SK-N-SH (cell line): ENCODE data around the gene DZIP1L. TPM values are rescaled to one million over a fixed set of nuclear protein-coding genes. Genes with fewer than 3 reads are reported as not detected.

Experiments
- CTCF ChIA-PET: fragments of 300-600, 350-600 bp; formaldehyde crosslinking; extraction: SDS; loops from one replicate; lab custom pipeline; 2021; lab: Yijun Ruan, JAX
- POLR2A ChIA-PET: fragments of 350-600 bp; sonication (Branson Sonifier 250); formaldehyde crosslinking; extraction: SDS; loops from one replicate; lab custom pipeline; 2020; ENCODE audit warnings: antibody characterized with exemption, inconsistent platforms; lab: Yijun Ruan, JAX
- DNase-seq: peaks from one replicate; pipeline ENCODE4 v3.0.0; 2012
- H2AFZ ChIP-seq: fragments of 200-600 bp; sonication (generic); 2 replicates; pipeline ENCODE4 v1.8.1; 2016; ENCODE audit warnings: antibody characterized with exemption, mild to moderate bottlenecking, low read depth
- H3F3A ChIP-seq: fragments of 200-600 bp; sonication (generic); replicated peaks from 2 replicates; pipeline ENCODE3; 2016; ENCODE audit warnings: antibody characterized with exemption, mild to moderate bottlenecking; ENCODE audit not compliant: insufficient read depth
- H3K27ac ChIP-seq, 2 experiments: fragments of 200-500 bp in 1 of 2; fragments of 200-600 bp in 1 of 2; sonication (Bioruptor generic) in 1 of 2; sonication (generic), shearing (Covaris generic) in 1 of 2; 2 replicates each; pipeline versions ENCODE4 v1.5.1 to v1.6.1; 2014 to 2016; ENCODE audit warnings: low read depth in 2 of 2, inconsistent platforms in 1 of 2, low read length in 1 of 2, mild to moderate bottlenecking in 1 of 2, mixed read lengths in 1 of 2
- H3K27me3 ChIP-seq: fragments of 200-600 bp; sonication (generic), shearing (Covaris generic); 2 replicates; pipeline ENCODE4 v1.6.1; 2016; ENCODE audit warnings: mixed run types; ENCODE audit not compliant: insufficient read depth
- H3K36me3 ChIP-seq, 2 experiments: fragments of 200-500 bp in 1 of 2; fragments of 200-600 bp in 1 of 2; sonication (Bioruptor generic) in 1 of 2; sonication (generic) in 1 of 2; replicated peaks in 1 of 2; 2 replicates each; pipeline versions ENCODE3 to v1.5.1; 2014 to 2016; ENCODE audit warnings: low read length in 1 of 2, mild to moderate bottlenecking in 1 of 2; ENCODE audit not compliant: insufficient read depth in 2 of 2, control insufficient read depth in 1 of 2
- H3K4me1 ChIP-seq, 2 experiments: fragments of 200-500 bp in 1 of 2; fragments of 200-600 bp in 1 of 2; sonication (Bioruptor generic) in 1 of 2; sonication (generic), shearing (Covaris generic) in 1 of 2; 2 replicates each; pipeline versions ENCODE4 v1.5.1 to v1.6.1; 2014 to 2016; ENCODE audit warnings: low read depth in 1 of 2, low read length in 1 of 2, mixed run types in 1 of 2; ENCODE audit not compliant: insufficient read depth in 2 of 2, control insufficient read depth in 1 of 2
- H3K4me2 ChIP-seq: fragments of 200-600 bp; sonication (generic), shearing (Covaris generic); 2 replicates; pipeline ENCODE4 v1.6.1; 2017; ENCODE audit warnings: mixed run types
- H3K4me3 ChIP-seq, 2 experiments: fragments of 200-500 bp in 1 of 2; fragments of 200-600 bp in 1 of 2; sonication (Bioruptor generic) in 1 of 2; sonication (generic), shearing (Covaris generic) in 1 of 2; 2 replicates each; pipeline versions ENCODE4 v1.5.1 to v1.8.1; 2014 to 2016; ENCODE audit warnings: low read depth in 2 of 2, inconsistent platforms in 1 of 2, low read length in 1 of 2, mild to moderate bottlenecking in 1 of 2, mixed read lengths in 1 of 2, moderate library complexity in 1 of 2
- H3K79me2 ChIP-seq: fragments of 200-600 bp; sonication (generic); 2 replicates; pipeline ENCODE4 v1.8.1; 2017; ENCODE audit warnings: mild to moderate bottlenecking; ENCODE audit not compliant: insufficient read depth
- H3K9ac ChIP-seq: fragments of 200-600 bp; sonication (generic); 2 replicates; pipeline ENCODE4 v1.6.1; 2017; ENCODE audit warnings: mixed run types
- H3K9me2 ChIP-seq: fragments of 200-600 bp; sonication (generic); 2 replicates; pipeline ENCODE4 v1.6.1; 2017; ENCODE audit warnings: mixed run types
- H3K9me3 ChIP-seq: fragments of 200-600 bp; sonication (generic); 2 replicates; pipeline ENCODE4 v1.6.1; 2017; ENCODE audit warnings: mixed run types, mild to moderate bottlenecking, moderate library complexity
- H4K20me1 ChIP-seq: fragments of 200-600 bp; sonication (generic); 2 replicates; pipeline ENCODE4 v1.6.1; 2017; ENCODE audit warnings: mild to moderate bottlenecking, mixed run types; ENCODE audit not compliant: insufficient read depth
- ELF1 ChIP-seq: IDR thresholded peaks from 2 replicates; pipeline ENCODE4 v1.4.0; 2012
- FOSL2 ChIP-seq: IDR thresholded peaks from 2 replicates; pipeline ENCODE4 v1.4.0; 2012; ENCODE audit warnings: low read depth, mild to moderate bottlenecking, moderate library complexity, borderline replicate concordance
- FOXJ3 ChIP-seq: sonication (generic); formaldehyde crosslinking; IDR thresholded peaks from 2 replicates; pipeline ENCODE4 v1.5.1; 2020; ENCODE audit warnings: mild to moderate bottlenecking, missing genetic modification reagents
- FOXM1 ChIP-seq: IDR thresholded peaks from 2 replicates; pipeline ENCODE4 v1.4.0; 2012; ENCODE audit warnings: low read depth, mild to moderate bottlenecking
- GATA2 ChIP-seq: sonication (generic); formaldehyde crosslinking; IDR thresholded peaks from 2 replicates; pipeline ENCODE4 v1.5.0; 2020; ENCODE audit warnings: mild to moderate bottlenecking, missing genetic modification reagents
- MXI1 ChIP-seq: IDR thresholded peaks from 2 replicates; pipeline ENCODE4 v1.6.1; 2012; ENCODE audit warnings: mild to moderate bottlenecking, low read depth, low read length, improper control_type of control experiment
- NRF1 ChIP-seq: IDR thresholded peaks from 2 replicates; pipeline ENCODE4 v1.6.1; 2012; ENCODE audit warnings: low read depth, mild to moderate bottlenecking, low read length
- POLR2AphosphoS5 ChIP-seq: IDR thresholded peaks from 2 replicates; pipeline ENCODE4 v1.6.1; 2012; ENCODE audit warnings: low read depth, low read length
- SMC3 ChIP-seq: IDR thresholded peaks from 2 replicates; pipeline ENCODE4 v1.6.1; 2012; ENCODE audit warnings: low read depth, low read length, improper control_type of control experiment
- TAF1 ChIP-seq: IDR thresholded peaks from 2 replicates; pipeline ENCODE4 v1.6.1; 2012; ENCODE audit warnings: low read depth, mild to moderate bottlenecking, low read length, moderate library complexity, borderline replicate concordance
- TCF12 ChIP-seq: IDR thresholded peaks from 2 replicates; pipeline ENCODE4 v1.4.0; 2012
- YY1 ChIP-seq: IDR thresholded peaks from 2 replicates; pipeline ENCODE4 v1.4.0; 2012; ENCODE audit warnings: low read depth, mild to moderate bottlenecking
- WGBS: methylation state at CpG from one replicate; pipeline ENCODE4 v1.1.6; 2017; ENCODE audit warnings: low lambda C conversion rate; 5-methylcytosine and 5-hydroxymethylcytosine counted together
- polyA plus RNA-seq, 3 experiments: library from polyadenylated mRNA; depleted of rRNA; stranded (reverse); fragments of >200 nt; gene quantifications; 2 replicates each; pipeline ENCODE4 v1.2.3, GENCODE V29; 2012
- TF ChIP-seq, protein P1 (sequence below): IDR thresholded peaks from 2 replicates; pipeline ENCODE4 v1.4.0; 2012; ENCODE audit warnings: low read depth, borderline replicate concordance
- TF ChIP-seq, protein P2 (sequence below): IDR thresholded peaks from 2 replicates; pipeline ENCODE4 v1.6.1; 2012; ENCODE audit warnings: mild to moderate bottlenecking, low read depth, low read length, moderate library complexity
- TF ChIP-seq, protein P3 (sequence below): fragments of 200-600 bp; sonication (generic); IDR thresholded peaks from 2 replicates; pipeline ENCODE4 v1.6.1; 2017; ENCODE audit warnings: antibody characterized with exemption, mild to moderate bottlenecking, moderate library complexity
- TF ChIP-seq, protein P4 (sequence below): IDR thresholded peaks from 2 replicates; pipeline ENCODE4; 2012
- TF ChIP-seq, protein P5 (sequence below): fragments of 150-350 bp; IDR thresholded peaks from 2 replicates; pipeline ENCODE4 v1.6.1; 2016; ENCODE audit warnings: mild to moderate bottlenecking, low read depth, low read length

DZIP1L gene
- polyA plus RNA-seq, 1 of the 3 experiments (the other 2 are of a cell fraction), result 6.4 TPM

DNA sequence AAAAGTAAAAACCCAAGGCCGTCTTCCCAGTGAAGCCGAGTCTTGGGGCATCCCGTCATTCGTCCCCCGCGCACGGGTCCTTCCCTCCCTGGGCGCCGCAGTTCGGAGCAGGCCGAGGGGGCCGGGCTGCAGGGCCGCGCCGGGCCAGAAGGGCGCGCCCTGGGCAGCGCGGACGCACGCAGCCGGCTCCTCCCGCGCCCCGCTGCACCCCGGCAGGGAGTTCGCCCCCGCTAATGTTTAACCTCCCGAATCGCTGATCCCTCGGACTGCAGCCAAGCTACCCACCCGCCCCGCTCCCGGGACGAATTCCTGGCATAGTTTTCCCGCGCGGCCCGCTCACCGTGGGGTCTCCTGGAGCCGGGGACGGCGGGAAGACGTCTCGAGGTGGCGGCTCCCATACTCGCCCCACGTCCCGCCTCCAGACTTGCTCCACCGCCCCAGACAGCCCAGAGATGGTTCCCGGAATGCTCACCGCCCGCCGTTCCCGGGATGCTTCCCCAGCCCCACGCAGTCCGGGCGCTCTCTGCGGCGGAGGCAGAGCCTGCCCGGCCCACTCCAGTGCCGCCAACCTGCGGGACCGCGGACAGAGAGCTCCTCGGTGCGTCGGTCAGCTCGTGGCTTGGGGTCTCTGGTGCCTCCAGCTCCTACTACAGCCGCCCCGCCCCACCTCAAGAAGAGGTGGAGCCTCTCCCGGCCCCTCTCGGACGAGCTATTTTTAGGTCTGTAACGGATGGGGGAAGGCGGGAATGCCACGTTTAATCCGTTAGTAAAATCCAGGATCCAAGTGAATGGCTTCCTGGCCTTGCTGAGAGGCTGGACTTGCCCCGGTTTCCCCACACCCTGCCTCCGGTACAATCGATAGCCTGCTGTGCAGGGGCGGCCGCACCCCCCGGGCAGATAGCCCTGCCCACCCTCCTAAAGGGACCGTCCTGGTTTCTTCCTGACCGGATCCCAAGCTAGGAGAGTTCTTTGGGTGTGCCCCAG is at the start of gene DZIP1L (continued):
- TF ChIP-seq, protein P1, sequence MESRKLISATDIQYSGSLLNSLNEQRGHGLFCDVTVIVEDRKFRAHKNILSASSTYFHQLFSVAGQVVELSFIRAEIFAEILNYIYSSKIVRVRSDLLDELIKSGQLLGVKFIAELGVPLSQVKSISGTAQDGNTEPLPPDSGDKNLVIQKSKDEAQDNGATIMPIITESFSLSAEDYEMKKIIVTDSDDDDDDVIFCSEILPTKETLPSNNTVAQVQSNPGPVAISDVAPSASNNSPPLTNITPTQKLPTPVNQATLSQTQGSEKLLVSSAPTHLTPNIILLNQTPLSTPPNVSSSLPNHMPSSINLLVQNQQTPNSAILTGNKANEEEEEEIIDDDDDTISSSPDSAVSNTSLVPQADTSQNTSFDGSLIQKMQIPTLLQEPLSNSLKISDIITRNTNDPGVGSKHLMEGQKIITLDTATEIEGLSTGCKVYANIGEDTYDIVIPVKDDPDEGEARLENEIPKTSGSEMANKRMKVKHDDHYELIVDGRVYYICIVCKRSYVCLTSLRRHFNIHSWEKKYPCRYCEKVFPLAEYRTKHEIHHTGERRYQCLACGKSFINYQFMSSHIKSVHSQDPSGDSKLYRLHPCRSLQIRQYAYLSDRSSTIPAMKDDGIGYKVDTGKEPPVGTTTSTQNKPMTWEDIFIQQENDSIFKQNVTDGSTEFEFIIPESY, result no peak
- TF ChIP-seq FOXM1 (0 out of 2 replicates have a peak, but pooled peaks have one; percentile 9), TCF12 (0 out of 2 replicates have a peak, but pooled peaks have one; percentile 4), MXI1 (peak; percentile 23; the same call in 1 of the 2 replicates), FOXJ3 (CRISPR knock-in tag) (no peak), POLR2AphosphoS5 (peak; percentile 80), TAF1 (peak; percentile 47), YY1 (no peak)
- TF ChIP-seq, protein P2, sequence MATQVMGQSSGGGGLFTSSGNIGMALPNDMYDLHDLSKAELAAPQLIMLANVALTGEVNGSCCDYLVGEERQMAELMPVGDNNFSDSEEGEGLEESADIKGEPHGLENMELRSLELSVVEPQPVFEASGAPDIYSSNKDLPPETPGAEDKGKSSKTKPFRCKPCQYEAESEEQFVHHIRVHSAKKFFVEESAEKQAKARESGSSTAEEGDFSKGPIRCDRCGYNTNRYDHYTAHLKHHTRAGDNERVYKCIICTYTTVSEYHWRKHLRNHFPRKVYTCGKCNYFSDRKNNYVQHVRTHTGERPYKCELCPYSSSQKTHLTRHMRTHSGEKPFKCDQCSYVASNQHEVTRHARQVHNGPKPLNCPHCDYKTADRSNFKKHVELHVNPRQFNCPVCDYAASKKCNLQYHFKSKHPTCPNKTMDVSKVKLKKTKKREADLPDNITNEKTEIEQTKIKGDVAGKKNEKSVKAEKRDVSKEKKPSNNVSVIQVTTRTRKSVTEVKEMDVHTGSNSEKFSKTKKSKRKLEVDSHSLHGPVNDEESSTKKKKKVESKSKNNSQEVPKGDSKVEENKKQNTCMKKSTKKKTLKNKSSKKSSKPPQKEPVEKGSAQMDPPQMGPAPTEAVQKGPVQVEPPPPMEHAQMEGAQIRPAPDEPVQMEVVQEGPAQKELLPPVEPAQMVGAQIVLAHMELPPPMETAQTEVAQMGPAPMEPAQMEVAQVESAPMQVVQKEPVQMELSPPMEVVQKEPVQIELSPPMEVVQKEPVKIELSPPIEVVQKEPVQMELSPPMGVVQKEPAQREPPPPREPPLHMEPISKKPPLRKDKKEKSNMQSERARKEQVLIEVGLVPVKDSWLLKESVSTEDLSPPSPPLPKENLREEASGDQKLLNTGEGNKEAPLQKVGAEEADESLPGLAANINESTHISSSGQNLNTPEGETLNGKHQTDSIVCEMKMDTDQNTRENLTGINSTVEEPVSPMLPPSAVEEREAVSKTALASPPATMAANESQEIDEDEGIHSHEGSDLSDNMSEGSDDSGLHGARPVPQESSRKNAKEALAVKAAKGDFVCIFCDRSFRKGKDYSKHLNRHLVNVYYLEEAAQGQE, result no peak
- TF ChIP-seq, all 33 proteins: peak for 15

DNA sequence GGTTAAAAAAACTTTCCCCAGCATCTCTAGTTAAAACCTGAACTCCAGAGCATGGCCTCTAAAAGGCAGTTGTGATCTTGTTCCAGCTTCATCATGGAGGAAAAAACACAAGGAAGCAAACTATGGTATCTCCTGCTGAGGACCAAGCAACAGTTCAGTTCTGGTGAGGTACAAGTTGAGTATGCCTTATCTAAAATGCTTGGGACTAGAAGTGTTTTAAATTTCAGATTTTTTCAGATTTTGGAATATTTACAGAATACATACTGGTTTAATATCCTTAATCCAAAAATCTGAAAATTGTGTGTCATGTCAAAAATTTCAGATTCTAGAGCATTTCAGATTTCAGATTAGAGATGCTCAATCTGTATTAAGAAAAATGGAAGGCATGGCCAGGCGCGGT is 49.7 kb upstream of the DZIP1L start:
- Histone ChIP-seq H3K27ac (no peak overlapping the region), H3K27me3 (no peaks in the 10 kb centered on the region), H3F3A (no peaks in the 10 kb centered on the region), H2AFZ (no peak overlapping the region), H3K79me2 (no peaks in the 10 kb centered on the region), H3K9ac (no peak overlapping the region), H3K4me2 (no peak overlapping the region), H4K20me1 (no peaks in the 10 kb centered on the region), H3K9me2 (no peaks in the 10 kb centered on the region), H3K4me3 (no peak overlapping the region), H3K9me3 (no peaks in the 10 kb centered on the region), H3K4me1 (no peaks in the 10 kb centered on the region), H3K36me3 (peaks cover 62 to 68% of the 10 kb centered on the region in 2 experiments)
- 91% methylated on average over 2 of the region's 2 CpGs for WGBS
- ChIA-PET CTCF (no interaction called here), POLR2A (no interaction called here)
- DNase-seq, result no peak
- TF ChIP-seq, protein P3, sequence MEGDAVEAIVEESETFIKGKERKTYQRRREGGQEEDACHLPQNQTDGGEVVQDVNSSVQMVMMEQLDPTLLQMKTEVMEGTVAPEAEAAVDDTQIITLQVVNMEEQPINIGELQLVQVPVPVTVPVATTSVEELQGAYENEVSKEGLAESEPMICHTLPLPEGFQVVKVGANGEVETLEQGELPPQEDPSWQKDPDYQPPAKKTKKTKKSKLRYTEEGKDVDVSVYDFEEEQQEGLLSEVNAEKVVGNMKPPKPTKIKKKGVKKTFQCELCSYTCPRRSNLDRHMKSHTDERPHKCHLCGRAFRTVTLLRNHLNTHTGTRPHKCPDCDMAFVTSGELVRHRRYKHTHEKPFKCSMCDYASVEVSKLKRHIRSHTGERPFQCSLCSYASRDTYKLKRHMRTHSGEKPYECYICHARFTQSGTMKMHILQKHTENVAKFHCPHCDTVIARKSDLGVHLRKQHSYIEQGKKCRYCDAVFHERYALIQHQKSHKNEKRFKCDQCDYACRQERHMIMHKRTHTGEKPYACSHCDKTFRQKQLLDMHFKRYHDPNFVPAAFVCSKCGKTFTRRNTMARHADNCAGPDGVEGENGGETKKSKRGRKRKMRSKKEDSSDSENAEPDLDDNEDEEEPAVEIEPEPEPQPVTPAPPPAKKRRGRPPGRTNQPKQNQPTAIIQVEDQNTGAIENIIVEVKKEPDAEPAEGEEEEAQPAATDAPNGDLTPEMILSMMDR, result no peak
- TF ChIP-seq ELF1 (no peak), FOSL2 (no peak), GATA2 (CRISPR knock-in tag) (no peak), SMC3 (no peak), POLR2AphosphoS5 (no peak), NRF1 (no peak), YY1 (no peak)
- TF ChIP-seq, protein P4, sequence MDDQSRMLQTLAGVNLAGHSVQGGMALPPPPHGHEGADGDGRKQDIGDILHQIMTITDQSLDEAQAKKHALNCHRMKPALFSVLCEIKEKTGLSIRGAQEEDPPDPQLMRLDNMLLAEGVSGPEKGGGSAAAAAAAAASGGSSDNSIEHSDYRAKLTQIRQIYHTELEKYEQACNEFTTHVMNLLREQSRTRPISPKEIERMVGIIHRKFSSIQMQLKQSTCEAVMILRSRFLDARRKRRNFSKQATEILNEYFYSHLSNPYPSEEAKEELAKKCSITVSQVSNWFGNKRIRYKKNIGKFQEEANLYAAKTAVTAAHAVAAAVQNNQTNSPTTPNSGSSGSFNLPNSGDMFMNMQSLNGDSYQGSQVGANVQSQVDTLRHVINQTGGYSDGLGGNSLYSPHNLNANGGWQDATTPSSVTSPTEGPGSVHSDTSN, result no peak
- TF ChIP-seq, protein P5, sequence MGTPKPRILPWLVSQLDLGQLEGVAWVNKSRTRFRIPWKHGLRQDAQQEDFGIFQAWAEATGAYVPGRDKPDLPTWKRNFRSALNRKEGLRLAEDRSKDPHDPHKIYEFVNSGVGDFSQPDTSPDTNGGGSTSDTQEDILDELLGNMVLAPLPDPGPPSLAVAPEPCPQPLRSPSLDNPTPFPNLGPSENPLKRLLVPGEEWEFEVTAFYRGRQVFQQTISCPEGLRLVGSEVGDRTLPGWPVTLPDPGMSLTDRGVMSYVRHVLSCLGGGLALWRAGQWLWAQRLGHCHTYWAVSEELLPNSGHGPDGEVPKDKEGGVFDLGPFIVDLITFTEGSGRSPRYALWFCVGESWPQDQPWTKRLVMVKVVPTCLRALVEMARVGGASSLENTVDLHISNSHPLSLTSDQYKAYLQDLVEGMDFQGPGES, result no peak
- TF ChIP-seq, protein P1, result no peak
